BLaER1 treated with 17β-estradiol and CSF1 and Interleukin-3, amounts not matched to agents 10 nM and 100 nM (cell line): Measurements from ENCODE around the gene RPL13.
"Not testable (repeated sequence)": the region's sequence is repeated elsewhere in the genome, so short reads cannot be mapped to it uniquely, and the experiment has no call there.

ENCODE experiments used
- H3K27ac ChIP-seq, 11 experiments: shearing (Covaris generic); formaldehyde crosslinking; 2 replicates each; pipeline ENCODE4 v1.8.1; 2022
- H3K27me3 ChIP-seq, 11 experiments: shearing (Covaris generic); formaldehyde crosslinking; 2 replicates each; pipeline ENCODE4 v1.8.1; 2022
- H3K36me3 ChIP-seq, 11 experiments: shearing (Covaris generic); formaldehyde crosslinking; 2 replicates each; pipeline ENCODE4 v1.8.1; 2022
- H3K4me1 ChIP-seq, 10 experiments: shearing (Covaris generic); formaldehyde crosslinking; 2 replicates each; pipeline ENCODE4 v1.8.1; 2022
- H3K4me2 ChIP-seq, 11 experiments: shearing (Covaris generic); formaldehyde crosslinking; 2 replicates each; pipeline ENCODE4 v1.8.1; 2022
- H3K4me3 ChIP-seq, 10 experiments: shearing (Covaris generic); formaldehyde crosslinking; 2 replicates each; pipeline ENCODE4 v1.8.1; 2022
- H3K9ac ChIP-seq, 11 experiments: shearing (Covaris generic); formaldehyde crosslinking; 2 replicates each; pipeline ENCODE4 v1.8.1; 2022
- H3K9me3 ChIP-seq, 11 experiments: shearing (Covaris generic); formaldehyde crosslinking; replicated peaks in 1 of 11; 2 replicates each; pipeline ENCODE4 v1.8.1; 2022
- H4K20me1 ChIP-seq, 11 experiments: shearing (Covaris generic); formaldehyde crosslinking; 2 replicates each; pipeline ENCODE4 v1.8.1; 2022
- Cebpa-rat ChIP-seq, 11 experiments: shearing (Covaris generic); IDR thresholded peaks; 2 replicates each; pipeline ENCODE4 v1.8.1; 2022

RPL13 gene

GRCh38 chr16:89581861-89582563, 21.5 kb downstream of the RPL13 start:
- no peak for TF ChIP-seq Cebpa-rat (IDR thresholded peaks at IDR 0.05)
- Histone ChIP-seq H3K4me3 (no peak overlapping the region), H3K27ac (no peak overlapping the region; a peak in 2 of 22 replicates), H3K27me3 (peaks cover 0 to 6% (median 0%) of the 10 kb centered on the region in 11 experiments; a peak in 3 of 22 replicates), H3K36me3 (peaks cover 0 to 76% (median 71%) of the 10 kb centered on the region in 11 experiments; a peak in 20 of 22 replicates), H3K4me2 (peak overlapping the region in 5 of 11 experiments; percentile 1 to 26 (median 5); a peak in 4 of 22 replicates), H3K9ac (peak overlapping the region in 4 of 11 experiments; percentile 5 to 42 (median 22); a peak in 3 of 22 replicates), H3K9me3 (peaks cover 0 to 18% (median 6%) of the 10 kb centered on the region in 11 experiments; a peak in 8 of 22 replicates), H3K4me1 (peaks cover 13 to 38% (median 27%) of the 10 kb centered on the region in 10 experiments), H4K20me1 (peaks cover 0 to 58% (median 37%) of the 10 kb centered on the region in 11 experiments; a peak in 18 of 22 replicates)

DNA sequence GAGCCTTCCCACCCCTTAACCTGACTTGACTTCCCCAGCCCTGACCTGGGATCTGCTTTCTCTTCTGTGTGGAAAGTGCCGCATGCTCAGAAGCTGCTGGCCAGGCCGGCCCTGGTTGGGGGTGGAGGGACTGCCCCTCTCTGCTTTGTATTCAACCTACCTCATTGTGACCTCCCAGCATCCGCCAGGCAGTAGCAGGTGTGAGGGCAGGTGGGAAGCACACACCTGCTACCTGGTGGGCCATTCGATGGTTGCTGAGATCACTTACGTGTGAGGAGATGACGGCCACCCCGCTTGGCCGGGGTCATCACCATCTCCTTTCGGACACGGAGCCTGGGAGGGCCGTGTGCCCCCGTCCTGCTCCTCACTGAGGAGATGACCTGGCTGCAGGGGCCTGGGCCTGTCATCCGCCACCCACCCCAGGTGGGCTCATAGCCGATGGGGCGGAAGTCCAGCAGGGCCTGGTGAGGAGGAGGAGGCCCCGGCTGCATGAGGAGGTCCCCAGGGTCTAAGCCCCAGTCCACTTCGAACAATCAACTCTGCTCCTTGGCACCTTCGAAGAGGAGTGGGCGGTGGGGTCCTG, 22.2 kb downstream of the RPL13 start:
- Histone ChIP-seq H3K9ac (peak overlapping the region in 2 of 11 experiments; percentile 29 to 42; a peak in 1 of 22 replicates), H3K9me3 (peaks cover 0 to 18% (median 6%) of the 10 kb centered on the region in 11 experiments; a peak in 8 of 22 replicates), H3K4me1 (peaks cover 13 to 33% (median 25%) of the 10 kb centered on the region in 10 experiments), H3K27me3 (peaks cover 0 to 6% (median 0%) of the 10 kb centered on the region in 11 experiments; a peak in 3 of 22 replicates), H3K36me3 (peaks cover 0 to 73% (median 69%) of the 10 kb centered on the region in 11 experiments; a peak in 20 of 22 replicates), H3K4me2 (0 out of 22 replicates have a peak overlapping the region, but pooled peaks of 3 of the 11 experiments have one; percentile 1 to 26 (median 5)), H3K4me3 (no peak overlapping the region), H3K27ac (no peak overlapping the region; a peak in 2 of 22 replicates), H4K20me1 (peaks cover 0 to 55% (median 37%) of the 10 kb centered on the region in 11 experiments; a peak in 18 of 22 replicates)
- no peak for TF ChIP-seq Cebpa-rat (IDR thresholded peaks at IDR 0.05)

DNA sequence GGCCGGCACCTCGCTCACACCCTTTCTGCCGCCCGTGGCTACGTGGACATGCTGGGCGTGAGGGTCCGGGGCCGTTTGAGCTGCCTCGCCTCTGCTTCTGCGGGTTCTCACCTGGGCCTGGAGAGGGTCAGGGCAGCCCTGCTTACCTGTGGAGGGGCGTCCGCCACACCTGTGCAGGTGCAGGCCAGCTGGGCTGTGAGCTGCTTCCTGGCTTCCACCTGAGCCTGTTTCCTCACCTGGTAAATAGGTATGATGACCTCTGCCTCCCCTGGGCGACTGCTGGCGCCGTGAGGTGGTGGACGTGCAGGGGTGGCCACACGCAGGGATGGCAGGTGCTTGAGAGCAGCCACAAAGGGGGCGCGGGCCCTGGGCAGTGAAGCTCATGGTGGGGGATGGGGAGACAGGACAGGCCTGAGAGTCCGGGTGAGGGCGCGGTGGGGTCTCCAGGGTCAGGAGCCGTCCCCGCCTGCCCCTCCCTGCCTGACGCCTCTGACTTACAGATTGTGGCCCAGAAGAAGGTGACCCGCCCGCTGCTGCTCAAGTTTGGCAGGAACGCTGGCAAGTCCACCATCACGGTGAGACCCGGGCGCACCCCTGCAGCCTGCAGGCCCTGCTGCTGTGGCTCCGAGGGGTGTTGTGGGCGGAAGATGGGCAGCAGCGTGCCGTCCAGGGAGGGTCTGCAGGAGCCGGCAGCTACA, 22.9 kb downstream of the RPL13 start:
- H3K36me3 ChIP-seq = peaks cover 0 to 71% (median 66%) of the 10 kb centered on the region in 11 experiments; a peak in 20 of 22 replicates

DNA sequence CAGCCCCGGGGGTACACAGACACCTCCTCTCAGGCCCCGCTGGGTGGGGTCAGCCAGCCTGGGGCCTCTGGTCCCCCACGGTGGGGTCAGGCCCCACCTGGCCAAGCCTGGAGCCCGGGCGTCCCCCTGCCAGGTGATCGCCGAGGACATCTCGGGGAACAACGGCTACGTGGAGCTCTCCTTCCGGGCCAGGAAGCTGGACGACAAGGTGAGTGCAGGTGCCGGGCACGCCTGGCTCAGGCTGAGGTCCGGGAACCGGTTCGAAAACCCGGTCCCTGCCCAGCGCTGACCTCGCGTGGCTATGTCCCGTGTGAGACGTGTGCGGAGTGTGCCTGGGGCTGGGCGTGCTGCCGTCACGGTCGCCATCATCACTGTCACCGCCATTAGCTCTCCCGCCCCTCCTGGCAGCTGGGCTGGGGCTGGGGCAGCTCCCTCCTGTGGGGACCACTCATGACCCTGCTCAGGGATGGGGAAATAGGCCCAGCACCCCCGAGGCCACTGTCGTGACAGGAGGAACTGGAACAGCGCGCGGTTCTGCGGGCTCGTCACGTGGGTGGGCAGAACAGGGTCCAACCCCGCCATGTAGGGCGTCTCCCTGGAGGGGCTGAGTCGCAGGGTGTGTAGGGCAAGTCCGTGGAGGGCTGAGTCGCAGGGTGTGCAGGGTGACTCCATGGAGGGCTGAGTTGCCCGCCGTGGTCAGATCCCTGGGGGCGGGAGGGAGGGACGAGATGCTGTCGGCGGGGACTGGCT, 23.6 kb downstream of the RPL13 start:
- Histone ChIP-seq H3K27me3 (peaks cover 0 to 6% (median 0%) of the 10 kb centered on the region in 11 experiments; a peak in 3 of 22 replicates), H3K9me3 (peaks cover 0 to 14% (median 5%) of the 10 kb centered on the region in 11 experiments; a peak in 8 of 22 replicates), H3K27ac (no peak overlapping the region), H3K4me2 (peak overlapping the region in 10 of 11 experiments; percentile 16 to 87 (median 76); a peak in 18 of 22 replicates), H3K36me3 (peaks cover 0 to 71% (median 66%) of the 10 kb centered on the region in 11 experiments; a peak in 20 of 22 replicates), H3K4me3 (no peak overlapping the region), H4K20me1 (peaks cover 0 to 61% (median 37%) of the 10 kb centered on the region in 11 experiments; a peak in 18 of 22 replicates), H3K4me1 (peaks cover 13 to 33% (median 25%) of the 10 kb centered on the region in 10 experiments), H3K9ac (no peak overlapping the region; a peak in 1 of 22 replicates)
- no peak for TF ChIP-seq Cebpa-rat (IDR thresholded peaks at IDR 0.05)

More for the DNA sequence above, 22.9 kb downstream of the RPL13 start:
- no peak for TF ChIP-seq Cebpa-rat (IDR thresholded peaks at IDR 0.05)
- peaks cover 0 to 56% (median 37%) of the 10 kb centered on the region in 11 experiments; a peak in 18 of 22 replicates for H4K20me1 ChIP-seq
- H3K27me3 ChIP-seq = peaks cover 0 to 6% (median 0%) of the 10 kb centered on the region in 11 experiments; a peak in 3 of 22 replicates
- H3K9ac ChIP-seq = no peak overlapping the region
- peak overlapping the region in 7 of 11 experiments; percentile 46 to 87 (median 82); a peak in 9 of 22 replicates for H3K4me2 ChIP-seq
- H3K9me3 ChIP-seq = peaks cover 0 to 18% (median 6%) of the 10 kb centered on the region in 11 experiments; a peak in 8 of 22 replicates
- peaks cover 13 to 33% (median 25%) of the 10 kb centered on the region in 10 experiments for H3K4me1 ChIP-seq
- no peak overlapping the region for H3K4me3 ChIP-seq
- H3K27ac ChIP-seq = no peak overlapping the region

DNA sequence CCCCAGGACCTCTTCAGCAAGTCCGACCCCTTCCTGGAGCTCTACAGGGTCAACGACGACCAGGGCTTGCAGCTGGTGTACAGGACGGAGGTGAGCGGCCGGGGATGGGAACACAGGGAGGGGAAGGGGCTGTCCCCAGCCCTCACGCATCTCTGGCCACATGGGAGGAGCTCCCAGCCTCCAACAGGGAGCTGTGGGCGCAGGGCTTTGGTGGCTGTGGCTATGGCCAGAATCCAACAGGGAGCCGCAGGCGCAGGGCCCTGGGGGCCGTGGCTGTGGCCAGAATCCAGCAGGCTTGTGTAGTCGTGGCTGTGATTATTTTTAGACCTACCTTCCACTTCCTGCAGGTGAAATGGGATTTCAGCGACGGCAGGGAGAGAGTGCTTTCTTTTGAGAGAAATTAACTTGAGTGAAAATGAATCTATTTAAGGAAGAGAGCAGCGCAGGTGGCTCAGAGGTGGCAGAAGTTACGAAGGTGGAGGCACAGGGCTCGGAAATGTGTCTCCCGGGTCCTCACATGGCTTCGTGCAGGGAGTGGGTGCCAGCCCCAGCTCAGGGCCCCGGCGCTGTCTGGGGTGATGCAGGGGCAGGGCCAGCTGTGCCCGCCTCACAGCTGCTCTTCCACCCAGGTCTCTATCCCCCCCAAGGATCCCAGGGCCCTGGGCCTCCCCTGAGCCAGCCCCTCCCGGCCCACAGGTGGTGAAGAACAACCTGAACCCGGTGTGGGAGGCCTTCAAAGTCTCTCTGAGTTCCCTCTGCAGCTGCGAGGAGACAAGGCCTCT, 24.5 kb downstream of the RPL13 start:
- peaks cover 0 to 69% (median 37%) of the 10 kb centered on the region in 11 experiments; a peak in 18 of 22 replicates for H4K20me1 ChIP-seq
- no peak for TF ChIP-seq Cebpa-rat (IDR thresholded peaks at IDR 0.05)
- peaks cover 0 to 73% (median 67%) of the 10 kb centered on the region in 11 experiments; a peak in 19 of 22 replicates for H3K36me3 ChIP-seq
- no peak overlapping the region for H3K27ac ChIP-seq
- peaks cover 0 to 6% (median 0%) of the 10 kb centered on the region in 11 experiments; a peak in 3 of 22 replicates for H3K27me3 ChIP-seq
- H3K9ac ChIP-seq = peak overlapping the region in 7 of 11 experiments; percentile 11 to 62 (median 31); a peak in 11 of 22 replicates
- peak overlapping the region; percentile 0 to 87 (median 76); a peak in 19 of 22 replicates for H3K4me2 ChIP-seq
- peaks cover 13 to 33% (median 25%) of the 10 kb centered on the region in 10 experiments for H3K4me1 ChIP-seq
- no peak overlapping the region for H3K4me3 ChIP-seq
- H3K9me3 ChIP-seq = peaks cover 0 to 9% (median 3%) of the 10 kb centered on the region in 11 experiments; a peak in 6 of 22 replicates

- no peak for TF ChIP-seq Cebpa-rat (IDR thresholded peaks at IDR 0.05)
- Histone ChIP-seq H3K9ac (no peak overlapping the region), H4K20me1 (peaks cover 0 to 64% (median 37%) of the 10 kb centered on the region in 11 experiments; a peak in 18 of 22 replicates), H3K27me3 (peaks cover 0 to 6% (median 0%) of the 10 kb centered on the region in 11 experiments; a peak in 3 of 22 replicates), H3K36me3 (peaks cover 0 to 72% (median 63%) of the 10 kb centered on the region in 11 experiments; a peak in 18 of 22 replicates), H3K9me3 (peaks cover 0 to 4% (median 3%) of the 10 kb centered on the region in 11 experiments; a peak in 6 of 22 replicates), H3K27ac (no peak overlapping the region), H3K4me3 (no peak overlapping the region), H3K4me1 (peaks cover 13 to 33% (median 25%) of the 10 kb centered on the region in 10 experiments), H3K4me2 (no peak overlapping the region)
Measured at GRCh38 chr16:89586218-89586617, 25.7 kb downstream of the RPL13 start.

DNA sequence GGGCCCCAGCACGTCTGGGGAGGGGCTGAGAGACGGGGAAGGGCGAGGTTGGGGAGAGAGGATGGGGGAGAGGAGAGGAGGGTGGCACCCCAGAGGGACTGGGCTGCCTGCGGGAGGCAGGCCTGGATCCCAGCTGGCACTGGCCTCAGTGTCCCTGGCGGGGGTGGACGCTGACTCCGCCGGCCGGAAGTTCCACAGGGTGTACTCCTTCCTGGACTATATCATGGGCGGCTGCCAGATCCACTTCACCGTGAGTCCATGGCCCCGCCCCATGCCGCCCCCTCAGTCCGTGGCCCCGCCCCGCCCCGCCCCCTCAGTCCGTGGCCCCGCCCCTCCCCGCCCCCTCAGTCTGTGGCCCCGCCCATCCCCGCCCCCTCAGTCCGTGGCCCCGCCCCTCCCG, 26.4 kb downstream of the RPL13 start:
- H4K20me1 ChIP-seq = peaks cover 0 to 57% (median 35%) of the 10 kb centered on the region in 11 experiments; a peak in 18 of 22 replicates
- no peak overlapping the region for H3K4me2 ChIP-seq
- peaks cover 0 to 4% (median 3%) of the 10 kb centered on the region in 11 experiments; a peak in 6 of 22 replicates for H3K9me3 ChIP-seq
- H3K4me1 ChIP-seq = peaks cover 13 to 31% (median 24%) of the 10 kb centered on the region in 10 experiments
- peaks cover 0 to 6% (median 0%) of the 10 kb centered on the region in 11 experiments; a peak in 3 of 22 replicates for H3K27me3 ChIP-seq
- no peak overlapping the region for H3K4me3 ChIP-seq
- peaks cover 0 to 70% (median 64%) of the 10 kb centered on the region in 11 experiments; a peak in 18 of 22 replicates for H3K36me3 ChIP-seq
- TF ChIP-seq Cebpa-rat (IDR thresholded peaks at IDR 0.05) = no peak
- no peak overlapping the region for H3K9ac ChIP-seq
- H3K27ac ChIP-seq = no peak overlapping the region

DNA sequence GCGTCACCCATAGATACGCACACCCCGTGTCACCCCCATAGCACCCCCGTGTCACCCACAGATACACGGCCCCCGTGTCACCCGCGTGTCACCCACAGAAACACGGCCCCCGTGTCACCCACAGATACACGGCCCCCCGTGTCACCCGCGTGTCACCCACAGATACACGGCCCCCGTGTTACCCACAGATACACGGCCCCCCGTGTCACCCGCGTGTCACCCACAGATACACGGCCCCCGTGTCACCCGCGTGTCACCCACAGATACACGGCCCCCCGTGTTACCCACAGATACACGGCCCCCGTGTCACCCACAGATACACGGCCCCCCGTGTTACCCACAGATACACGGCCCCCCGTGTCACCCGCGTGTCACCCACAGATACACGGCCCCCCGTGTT, 27.2 kb downstream of the RPL13 start:
- peaks cover 0 to 49% (median 29%) of the 10 kb centered on the region in 11 experiments; a peak in 18 of 22 replicates for H4K20me1 ChIP-seq
- H3K4me3 ChIP-seq, H3K9ac ChIP-seq, H3K4me2 ChIP-seq, H3K27ac ChIP-seq, H3K27me3 ChIP-seq, H3K9me3 ChIP-seq: not testable (repeated sequence)
- peaks cover 6 to 23% (median 20%) of the 10 kb centered on the region in 10 experiments; a peak in 19 of 20 replicates for H3K4me1 ChIP-seq
- peaks cover 0 to 69% (median 57%) of the 10 kb centered on the region in 11 experiments; a peak in 18 of 22 replicates for H3K36me3 ChIP-seq
